ENCODE measurements around the gene TANC1.

The TANC1 gene

GRCh38 chr2:159249990-159250715 lies 281.7 kb downstream of the TANC1 start:
- DNase-seq (ENCODE audit: low spot score) (peak; percentile 69), FAIRE-seq (no peak)

GRCh38 chr2:159251296-159252173 lies 283.1 kb downstream of the TANC1 start:
- FAIRE-seq (no peak), DNase-seq (ENCODE audit: low spot score) (no peak)

- no peak for DNase-seq (ENCODE audit: low spot score)
- no peak for FAIRE-seq
These were observed 284.5 kb downstream of the TANC1 start for GRCh38 chr2:159252905-159253304.

- no peak for FAIRE-seq
- no peak for DNase-seq (ENCODE audit: low spot score)
These were observed 287.7 kb downstream of the TANC1 start for GRCh38 chr2:159256159-159256558.

GRCh38 chr2:159262226-159262625 lies 293.8 kb downstream of the TANC1 start:
- no peak for FAIRE-seq
- DNase-seq (ENCODE audit: low spot score) = no peak

GRCh38 chr2:159262904-159263303 lies 294.5 kb downstream of the TANC1 start:
- FAIRE-seq (no peak), DNase-seq (ENCODE audit: low spot score) (no peak)

- no peak for FAIRE-seq
- DNase-seq (ENCODE audit: low spot score) = peak; percentile 9
These were observed 296.7 kb downstream of the TANC1 start for GRCh38 chr2:159265171-159265576.

- DNase-seq (ENCODE audit: low spot score) (no peak), FAIRE-seq (no peak)
These were observed 298.1 kb downstream of the TANC1 start for GRCh38 chr2:159266554-159266953.

GRCh38 chr2:159267921-159268320 lies 299.5 kb downstream of the TANC1 start:
- FAIRE-seq (no peak), DNase-seq (ENCODE audit: low spot score) (no peak)

GRCh38 chr2:159270744-159271379 lies 302.4 kb downstream of the TANC1 start:
- FAIRE-seq (no peak), DNase-seq (ENCODE audit: low spot score) (no peak)

- DNase-seq (ENCODE audit: low spot score) = no peak
- FAIRE-seq = no peak
These were observed 303.7 kb downstream of the TANC1 start for GRCh38 chr2:159272156-159272555.

GRCh38 chr2:159275111-159275510 lies 306.7 kb downstream of the TANC1 start:
- FAIRE-seq (no peak), DNase-seq (ENCODE audit: low spot score) (no peak)

- FAIRE-seq = no peak
- DNase-seq (ENCODE audit: low spot score) = no peak
These were observed 311.3 kb downstream of the TANC1 start for GRCh38 chr2:159279700-159280099.

- FAIRE-seq = no peak
- DNase-seq (ENCODE audit: low spot score) = no peak
These were observed 312.6 kb downstream of the TANC1 start for GRCh38 chr2:159281002-159281401.

Measured in urothelium cell line (cell line).